DOHH2 (cell line): Measurements from ENCODE around the gene DCLK3.

ENCODE experiments used
- H3F3A ChIP-seq: fragments of 200-600 bp; sonication (generic), shearing (Covaris generic); 2 replicates; pipeline ENCODE4 v1.6.0; 2016; ENCODE audit warnings: antibody characterized with exemption, mild to moderate bottlenecking; ENCODE audit not compliant: control insufficient read depth, insufficient read depth
- H3K27ac ChIP-seq: fragments of 200-600 bp; sonication (generic); 2 replicates; pipeline ENCODE4 v1.5.1; 2014; ENCODE audit warnings: low read depth, mild to moderate bottlenecking, low read length, moderate library complexity
- H3K27me3 ChIP-seq: fragments of 200-600 bp; sonication (generic); 2 replicates; pipeline ENCODE4 v1.6.1; 2014; ENCODE audit warnings: mild to moderate bottlenecking, low read length, mixed read lengths; ENCODE audit not compliant: control insufficient read depth
- H3K36me3 ChIP-seq: fragments of 200-600 bp; sonication (generic); 2 replicates; pipeline ENCODE4 v1.6.1; 2014; ENCODE audit warnings: mild to moderate bottlenecking, low read length, moderate library complexity, mixed read lengths; ENCODE audit not compliant: control insufficient read depth
- H3K4me1 ChIP-seq: fragments of 200-600 bp; sonication (generic); 2 replicates; pipeline ENCODE4 v1.6.1; 2014; ENCODE audit warnings: mild to moderate bottlenecking, low read length, mixed read lengths; ENCODE audit not compliant: control insufficient read depth
- H3K4me2 ChIP-seq: fragments of 200-600 bp; sonication (generic); 2 replicates; pipeline ENCODE4 v1.6.0; 2014; ENCODE audit warnings: mild to moderate bottlenecking, low read length, moderate library complexity
- H3K4me3 ChIP-seq: fragments of 200-600 bp; sonication (generic); 2 replicates; pipeline ENCODE4 v1.5.1; 2014; ENCODE audit warnings: mild to moderate bottlenecking, low read length, mixed read lengths
- H3K79me2 ChIP-seq: fragments of 200-600 bp; sonication (generic); 2 replicates; pipeline ENCODE4 v1.6.1; 2014; ENCODE audit warnings: mild to moderate bottlenecking, low read length, mixed read lengths; ENCODE audit not compliant: control insufficient read depth
- H3K9me2 ChIP-seq: fragments of 200-600 bp; sonication (generic); replicated peaks from 2 replicates; pipeline ENCODE4 v1.6.1; 2014; ENCODE audit warnings: mild to moderate bottlenecking, low read length, mixed read lengths; ENCODE audit not compliant: control insufficient read depth
- H3K9me3 ChIP-seq: fragments of 200-600 bp; sonication (generic); 2 replicates; pipeline ENCODE4 v1.6.1; 2014; ENCODE audit warnings: antibody characterized with exemption, low read length, mixed read lengths; ENCODE audit not compliant: control insufficient read depth, insufficient read depth
- H4K20me1 ChIP-seq: fragments of 200-600 bp; sonication (generic); 2 replicates; pipeline ENCODE4 v1.6.0; 2014; ENCODE audit warnings: low read depth, mild to moderate bottlenecking, antibody characterized with exemption, low read length, moderate library complexity; ENCODE audit not compliant: control insufficient read depth, insufficient read depth
- EZH2phosphoT487 ChIP-seq: fragments of 200-600 bp; sonication (generic); IDR thresholded peaks from 2 replicates; pipeline ENCODE4 v1.6.1; 2017; ENCODE audit warnings: borderline replicate concordance, mild to moderate bottlenecking, antibody characterized with exemption, low read length, moderate library complexity, mixed read lengths
- TF ChIP-seq, protein P1 (sequence below): fragments of 200-600 bp; sonication (generic); IDR thresholded peaks from one replicate; pipeline ENCODE4 v1.5.1; 2014; ENCODE audit warnings: antibody characterized with exemption, mild to moderate bottlenecking, low read depth, low read length; ENCODE audit not compliant: poor library complexity, severe bottlenecking

DCLK3 gene

DNA sequence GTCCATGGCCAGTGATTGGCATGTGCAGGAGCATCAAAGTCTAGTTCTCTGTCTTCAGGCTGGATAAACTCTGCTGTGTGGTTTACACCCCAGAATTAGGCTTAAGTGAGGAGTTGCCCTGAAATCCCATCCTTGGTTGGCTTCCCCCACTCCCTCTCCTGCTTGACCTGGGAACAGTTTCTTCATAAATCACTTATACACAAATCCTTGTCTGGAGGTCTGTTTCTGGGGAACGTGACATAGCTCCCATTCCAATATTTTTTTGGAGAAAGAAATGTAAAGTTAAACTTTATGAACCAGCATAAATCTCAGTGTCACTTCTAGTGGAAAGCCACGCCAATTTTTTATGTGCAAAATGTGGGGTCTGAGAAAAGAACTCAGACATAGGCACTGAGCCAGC, 98.2 kb downstream of the DCLK3 start:
- no peaks in the 10 kb centered on the region for H3K79me2 ChIP-seq
- no peak for TF ChIP-seq EZH2phosphoT487
- TF ChIP-seq, protein P1, sequence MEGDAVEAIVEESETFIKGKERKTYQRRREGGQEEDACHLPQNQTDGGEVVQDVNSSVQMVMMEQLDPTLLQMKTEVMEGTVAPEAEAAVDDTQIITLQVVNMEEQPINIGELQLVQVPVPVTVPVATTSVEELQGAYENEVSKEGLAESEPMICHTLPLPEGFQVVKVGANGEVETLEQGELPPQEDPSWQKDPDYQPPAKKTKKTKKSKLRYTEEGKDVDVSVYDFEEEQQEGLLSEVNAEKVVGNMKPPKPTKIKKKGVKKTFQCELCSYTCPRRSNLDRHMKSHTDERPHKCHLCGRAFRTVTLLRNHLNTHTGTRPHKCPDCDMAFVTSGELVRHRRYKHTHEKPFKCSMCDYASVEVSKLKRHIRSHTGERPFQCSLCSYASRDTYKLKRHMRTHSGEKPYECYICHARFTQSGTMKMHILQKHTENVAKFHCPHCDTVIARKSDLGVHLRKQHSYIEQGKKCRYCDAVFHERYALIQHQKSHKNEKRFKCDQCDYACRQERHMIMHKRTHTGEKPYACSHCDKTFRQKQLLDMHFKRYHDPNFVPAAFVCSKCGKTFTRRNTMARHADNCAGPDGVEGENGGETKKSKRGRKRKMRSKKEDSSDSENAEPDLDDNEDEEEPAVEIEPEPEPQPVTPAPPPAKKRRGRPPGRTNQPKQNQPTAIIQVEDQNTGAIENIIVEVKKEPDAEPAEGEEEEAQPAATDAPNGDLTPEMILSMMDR = no peak

DNA sequence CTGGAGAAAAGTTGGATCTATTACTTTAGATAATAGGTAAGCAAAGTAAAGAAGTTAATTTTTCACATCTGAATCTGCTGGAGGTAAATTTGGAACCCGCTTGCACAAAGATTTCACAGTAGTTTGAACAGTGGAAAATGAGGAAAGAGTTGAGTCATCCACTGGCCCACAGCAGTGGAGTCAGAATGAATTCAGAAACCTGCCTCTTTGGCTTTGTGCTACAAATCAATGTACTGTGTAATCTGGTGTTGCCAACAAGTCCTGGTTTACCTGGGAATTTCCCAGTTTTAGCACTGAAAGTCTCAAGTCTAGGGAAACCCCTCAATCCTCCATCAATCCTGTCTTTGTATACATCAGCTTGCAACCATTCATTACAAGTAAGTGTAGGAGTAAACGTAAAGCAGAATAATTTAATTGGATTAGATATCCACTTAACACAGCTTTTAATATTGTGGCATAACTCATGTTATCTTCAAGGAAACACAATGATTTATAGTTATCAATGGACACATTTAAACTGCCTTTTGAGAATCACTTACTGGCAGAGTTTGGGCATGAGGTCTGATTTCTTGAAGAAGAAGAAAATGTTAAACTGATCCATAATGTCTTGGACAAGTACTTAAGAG, 100.6 kb downstream of the DCLK3 start:
- TF ChIP-seq, protein P1 = no peak
- TF ChIP-seq EZH2phosphoT487 = no peak
- no peaks in the 10 kb centered on the region for H3K79me2 ChIP-seq
- H3F3A ChIP-seq = no peaks in the 10 kb centered on the region
- H3K9me3 ChIP-seq = no peaks in the 10 kb centered on the region
- no peaks in the 10 kb centered on the region for H3K9me2 ChIP-seq
- no peak overlapping the region for H3K4me3 ChIP-seq
- no peaks in the 10 kb centered on the region for H3K4me1 ChIP-seq
- H4K20me1 ChIP-seq = no peaks in the 10 kb centered on the region
- H3K27ac ChIP-seq = no peak overlapping the region
- no peaks in the 10 kb centered on the region for H3K36me3 ChIP-seq
- H3K4me2 ChIP-seq = no peak overlapping the region
- no peaks in the 10 kb centered on the region for H3K27me3 ChIP-seq

More for the DNA sequence above, 98.2 kb downstream of the DCLK3 start:
- no peaks in the 10 kb centered on the region for H3F3A ChIP-seq
- no peak overlapping the region for H3K4me3 ChIP-seq
- no peaks in the 10 kb centered on the region for H3K4me1 ChIP-seq
- H3K9me2 ChIP-seq = no peaks in the 10 kb centered on the region
- H4K20me1 ChIP-seq = no peaks in the 10 kb centered on the region
- H3K4me2 ChIP-seq = no peak overlapping the region
- no peak overlapping the region for H3K27ac ChIP-seq
- peaks cover under 1% of the 10 kb centered on the region; the same call in 1 of the 2 replicates for H3K27me3 ChIP-seq
- no peaks in the 10 kb centered on the region for H3K9me3 ChIP-seq
- no peaks in the 10 kb centered on the region for H3K36me3 ChIP-seq

DNA sequence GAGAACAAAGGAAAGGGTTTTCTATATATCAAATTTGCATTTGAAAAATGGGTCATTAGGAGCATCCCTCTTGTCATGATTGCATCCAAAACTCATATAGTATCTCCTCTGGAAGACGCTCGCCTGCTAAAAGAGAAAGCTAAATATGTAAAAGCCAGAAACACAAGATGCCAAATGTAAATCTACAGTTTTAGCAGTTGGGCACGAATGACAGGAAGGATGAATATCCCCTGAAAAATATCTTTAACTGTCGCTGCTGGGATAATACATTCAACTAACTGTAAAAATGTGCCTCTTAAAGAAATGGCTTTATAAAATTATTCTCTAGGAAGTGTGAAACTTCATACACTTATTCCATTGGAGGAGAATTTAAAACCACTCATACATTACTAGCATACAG, 101.7 kb downstream of the DCLK3 start:
- no peak overlapping the region for H3K4me3 ChIP-seq
- H3K27me3 ChIP-seq = no peaks in the 10 kb centered on the region
- no peak overlapping the region for H3K27ac ChIP-seq
- no peaks in the 10 kb centered on the region for H3K4me1 ChIP-seq
- H3F3A ChIP-seq = no peaks in the 10 kb centered on the region
- H3K9me2 ChIP-seq = no peaks in the 10 kb centered on the region
- no peaks in the 10 kb centered on the region for H3K79me2 ChIP-seq
- no peaks in the 10 kb centered on the region for H3K9me3 ChIP-seq
- TF ChIP-seq EZH2phosphoT487 = no peak
- TF ChIP-seq, protein P1 = no peak
- no peaks in the 10 kb centered on the region for H4K20me1 ChIP-seq
- no peaks in the 10 kb centered on the region for H3K36me3 ChIP-seq
- H3K4me2 ChIP-seq = no peak overlapping the region
